GM12878 (cell line): ENCODE measurements around the gene EDN2. TPM values are rescaled to one million over a fixed set of nuclear protein-coding genes. Genes with fewer than 3 reads are reported as not detected.

ENCODE experiments used
- ATF7 ChIP-seq: fragments of 450-650 bp; IDR thresholded peaks from 2 replicates; pipeline ENCODE4 v1.6.1; 2016; ENCODE audit warnings: low read depth, mild to moderate bottlenecking
- HSF1 ChIP-seq: fragments of 150-350 bp; IDR thresholded peaks from 2 replicates; pipeline ENCODE4 v1.6.1; 2014; ENCODE audit warnings: mild to moderate bottlenecking, low read depth, low read length
- IKZF2 ChIP-seq, 2 experiments: fragments of 450-650 bp; IDR thresholded peaks; 2 replicates each; pipeline ENCODE4 v1.6.1; 2017; ENCODE audit warnings: mild to moderate bottlenecking in 2 of 2, moderate library complexity in 2 of 2
- MTA3 ChIP-seq: IDR thresholded peaks from 2 replicates; pipeline ENCODE4 v1.6.1; 2012; ENCODE audit warnings: low read length, inconsistent platforms, borderline replicate concordance
- PRDM15 ChIP-seq: fragments of 450-650 bp; formaldehyde crosslinking; IDR thresholded peaks from 2 replicates; pipeline ENCODE4 v1.4.0; 2020; ENCODE audit warnings: mild to moderate bottlenecking, moderate library complexity
- RELB ChIP-seq: fragments of 450-650 bp; IDR thresholded peaks from 2 replicates; pipeline ENCODE4 v1.6.1; 2017; ENCODE audit warnings: low read depth, mild to moderate bottlenecking, moderate library complexity
- RUNX3 ChIP-seq: IDR thresholded peaks from 2 replicates; pipeline ENCODE4 v1.6.1; 2012; ENCODE audit warnings: low read length, inconsistent platforms
- USF2 ChIP-seq: IDR thresholded peaks from 2 replicates; pipeline ENCODE4 v1.6.1; 2011; ENCODE audit warnings: low read depth, low read length, improper control_type of control experiment, borderline replicate concordance
- polyA plus RNA-seq, 11 experiments: library from polyadenylated mRNA; depleted of rRNA in 4 of 11; unstranded in 6 of 11; stranded (reverse) in 5 of 11; fragments of >200 nt; fragmentation: Nextera tagmentation in 4 of 11; fragmentation: Illumina TruSeq in 1 of 11; extraction: Ambion mirVana in 4 of 11; extraction: Trizol in 1 of 11; gene quantifications; 1 replicate in 1 of 11; 2 replicates in 10 of 11; pipeline versions ENCODE4 v1.2.1 to v1.2.3, GENCODE V29; 2011 to 2016; ENCODE audit warnings: inconsistent platforms in 2 of 11, missing spikeins in 2 of 11, low read depth in 1 of 11
- total RNA-seq, 4 experiments: library from RNA; depleted of rRNA in 3 of 4; stranded (reverse); fragments of >200 nt in 3 of 4; fragmentation: Illumina TruSeq in 1 of 4; extraction: Trizol in 1 of 4; gene quantifications; 2 replicates each; pipeline versions ENCODE4 v1.2.1 to v1.2.3, GENCODE V29; 2013 to 2021

Gene EDN2
- total and polyA plus RNA-seq, 10 of the 15 experiments (the other 5 are each of a cell fraction or from before 2014, with no cell fraction given) = 0.11 to 1.5 (median 0.43) TPM; not detected in 1

GRCh38 chr1:41486371-41487125 lies 2.1 kb upstream of the EDN2 start (continued):
- TF ChIP-seq HSF1 = no peak
- TF ChIP-seq ATF7 = no peak
- TF ChIP-seq PRDM15 (CRISPR knock-in tag) = no peak
- no peak for TF ChIP-seq USF2
- TF ChIP-seq MTA3 = no peak
- peak; percentile 35; the same call in 1 of the 2 replicates for TF ChIP-seq RELB
- TF ChIP-seq RUNX3 = peak; percentile 33; the same call in 1 of the 2 replicates
- TF ChIP-seq IKZF2 (IDR thresholded peaks at IDR 0.05) = peak; percentile 56 to 74; a peak in 3 of 4 replicates
